GM19468 (cell line): ENCODE data around the gene AATF.
"Not testable (repeated sequence)": the region's sequence is repeated elsewhere in the genome, so short reads cannot be mapped to it uniquely, and the experiment has no call there.

ENCODE experiments used
- ATAC-seq: cut with Tn5 transposase; IDR thresholded peaks from one replicate; pipeline ENCODE4 v1.9.1; 2021; ENCODE audit warnings: mild to moderate bottlenecking, moderate library complexity, moderate number of reproducible peaks; ENCODE audit not compliant: unreplicated experiment; ENCODE audit errors: extremely low read depth

Gene AATF

DNA sequence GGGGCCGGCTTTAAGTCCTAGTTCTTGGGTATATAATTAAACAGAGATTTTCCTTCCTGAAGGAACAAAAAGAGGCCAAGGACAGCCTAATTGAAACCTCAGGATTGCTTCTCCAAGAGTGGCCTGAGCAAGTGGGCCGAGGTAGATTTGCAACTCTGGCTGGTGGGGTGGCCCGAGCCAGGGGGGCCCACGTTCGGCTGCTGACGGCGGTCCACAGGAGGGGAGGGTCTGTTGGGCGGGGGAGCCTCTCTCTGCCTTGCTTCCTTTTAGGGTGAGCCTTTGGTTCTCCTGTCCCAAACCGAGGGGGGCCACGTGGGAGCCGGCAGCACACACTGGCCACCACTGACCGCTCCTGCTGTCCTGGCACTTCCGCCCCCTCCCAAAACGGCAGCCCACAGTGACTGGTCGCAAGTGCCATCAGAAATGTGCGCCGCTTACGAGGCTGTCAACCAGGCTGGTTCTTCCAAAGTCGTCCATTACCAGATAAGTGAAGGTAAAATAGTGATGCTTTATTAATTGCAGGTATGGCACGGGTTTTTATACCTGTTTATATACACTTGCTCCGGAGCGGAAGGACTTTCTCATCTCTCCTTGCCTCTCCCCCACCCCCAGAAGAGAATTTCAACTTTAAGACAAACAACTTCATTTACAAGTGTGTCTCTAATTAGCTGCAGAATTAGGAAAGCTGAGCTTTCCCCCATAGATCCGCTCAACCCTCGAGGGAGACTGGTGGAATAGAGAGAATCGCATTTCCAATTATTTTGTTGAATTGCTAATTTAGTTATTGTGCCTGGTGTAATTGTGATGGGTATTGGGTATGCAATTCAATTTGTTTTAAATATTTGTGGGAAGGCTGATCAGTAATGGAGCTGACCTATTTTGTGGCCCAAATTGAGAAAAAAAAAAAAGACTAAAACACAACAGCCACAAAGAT lies 117.8 kb downstream of the AATF start:
- no peak for ATAC-seq

DNA sequence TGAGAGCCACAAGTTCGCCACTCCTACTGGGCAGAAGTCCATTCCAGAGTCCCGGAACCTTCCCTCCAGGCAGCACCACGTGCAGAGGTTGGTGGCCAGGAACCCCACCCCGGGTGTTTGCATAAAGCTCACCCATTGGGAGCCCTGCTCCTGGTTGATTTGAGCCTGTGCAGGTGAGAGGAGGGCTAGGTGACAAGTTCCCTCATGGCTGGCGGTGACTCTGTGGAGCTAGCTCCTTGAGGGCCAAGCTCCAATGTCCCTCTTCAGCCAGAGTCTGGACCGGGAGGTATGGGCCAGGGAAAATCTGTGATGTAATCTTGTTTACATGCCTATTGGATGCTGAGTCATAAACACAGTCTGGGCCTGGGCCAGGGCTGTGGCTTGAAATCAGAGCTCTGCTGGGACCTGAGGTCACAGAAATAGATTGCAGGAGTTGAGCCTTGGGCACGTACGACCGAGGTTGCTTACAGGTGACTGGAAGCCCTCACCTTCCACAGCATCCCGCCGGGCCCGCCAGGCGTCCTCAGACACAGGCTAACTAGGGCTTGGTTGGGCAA lies 118.9 kb downstream of the AATF start:
- no peak for ATAC-seq

DNA sequence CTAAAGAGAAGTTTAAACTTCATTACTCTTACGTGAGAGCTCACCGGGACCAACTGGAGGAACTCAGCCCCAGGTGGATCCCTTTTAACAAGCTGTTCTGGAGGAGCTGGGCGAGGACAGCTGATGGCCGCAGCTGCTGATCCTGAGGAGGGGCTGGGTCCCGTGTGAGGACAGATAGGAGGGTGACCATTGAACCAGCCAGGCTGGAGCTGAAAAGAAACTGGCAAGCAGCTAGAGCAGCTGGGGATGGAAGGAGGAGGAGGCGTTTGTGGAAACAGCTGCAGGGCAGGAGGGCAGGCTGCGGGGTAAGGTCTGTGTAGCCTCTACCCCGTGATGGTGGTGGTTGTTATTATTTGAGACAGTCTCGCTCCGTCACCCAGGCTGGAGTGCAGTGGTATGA lies 119.5 kb downstream of the AATF start:
- ATAC-seq: no peak

DNA sequence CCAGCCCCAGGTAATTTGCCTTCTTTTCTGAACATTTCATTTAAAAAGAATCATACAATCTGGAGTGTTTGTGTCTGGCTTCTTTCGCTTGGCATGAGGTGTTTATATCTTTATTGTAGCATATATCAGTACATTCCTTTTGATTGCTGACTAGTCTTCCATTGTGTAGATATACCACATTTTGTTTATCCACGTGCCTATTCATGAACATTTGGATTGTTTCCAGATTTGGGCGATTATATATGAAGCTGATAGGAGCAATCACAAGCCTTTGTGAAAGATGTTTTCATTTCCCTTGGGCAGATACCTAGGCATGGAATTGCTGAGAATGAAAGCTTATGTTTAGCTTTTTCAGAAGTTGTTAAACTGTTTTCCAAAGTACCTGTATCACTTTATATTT lies 120.3 kb downstream of the AATF start:
- no peak for ATAC-seq

DNA sequence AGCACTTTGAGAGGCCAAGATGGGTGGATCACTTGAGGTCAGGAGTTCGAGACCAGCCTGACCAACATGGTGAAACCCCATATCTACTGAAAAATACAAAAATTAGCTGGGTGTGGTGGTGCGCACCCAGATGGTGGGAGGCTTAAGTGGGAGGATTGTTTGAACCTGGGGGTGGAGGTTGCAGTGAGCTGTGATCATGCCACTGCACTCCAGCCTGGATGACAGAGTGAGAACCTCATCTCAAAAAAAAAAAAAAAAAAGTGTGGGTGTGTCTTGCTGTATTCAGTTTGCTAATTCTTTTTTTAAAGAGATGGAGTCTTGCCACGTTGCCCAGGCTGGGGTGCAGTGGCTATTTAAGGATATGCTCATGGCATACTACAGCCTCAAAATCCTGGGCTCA lies 124.7 kb downstream of the AATF start:
- ATAC-seq: not testable (repeated sequence)

DNA sequence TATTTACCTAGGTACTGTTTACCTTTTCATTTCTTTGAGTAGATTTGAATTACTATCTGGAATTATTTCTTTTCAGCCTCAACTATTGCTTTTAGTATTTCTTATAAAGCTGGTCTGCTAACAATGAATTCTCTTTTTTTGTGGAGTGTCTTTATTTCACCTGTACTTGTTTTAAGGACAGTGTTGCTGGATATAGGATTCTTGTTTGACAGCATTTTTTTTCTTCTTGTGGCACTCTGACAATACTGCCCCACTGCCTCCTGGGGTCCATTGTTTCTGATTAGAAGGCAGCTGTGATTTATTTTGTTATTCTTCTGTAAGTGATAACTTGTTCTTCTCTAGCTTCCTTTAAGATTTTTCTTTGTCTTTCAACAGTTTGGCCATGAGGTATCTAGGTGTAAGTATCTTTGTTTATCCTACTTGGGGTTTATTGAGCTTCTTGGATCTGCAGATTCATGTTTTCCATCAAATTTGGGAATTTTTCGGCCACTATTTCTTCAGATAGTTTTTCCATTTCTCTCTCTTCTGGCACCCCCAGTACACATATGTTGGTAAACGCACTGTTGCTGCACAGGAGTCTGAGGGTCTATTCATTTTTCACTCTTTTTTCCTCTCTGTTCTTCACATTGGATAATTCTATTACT lies 130.4 kb downstream of the AATF start:
- no peak for ATAC-seq

DNA sequence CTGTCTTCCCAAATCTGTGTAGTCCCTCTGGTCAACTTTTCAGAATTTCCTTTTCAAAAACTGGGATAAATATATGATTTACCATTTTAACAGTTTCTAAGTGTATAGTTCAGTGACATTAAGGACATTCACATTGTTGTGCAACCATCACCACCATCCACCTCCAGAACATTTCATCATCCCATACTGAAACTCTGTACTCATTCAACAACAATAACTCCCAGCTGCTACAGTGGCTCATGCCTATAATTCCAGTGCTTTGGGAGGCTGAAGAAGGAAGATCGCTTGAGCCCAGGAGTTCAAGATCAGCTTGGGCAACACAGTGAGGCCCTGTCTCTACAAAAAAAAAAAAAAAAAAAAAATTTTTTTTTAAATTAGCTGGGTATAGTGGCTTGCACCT lies 131.0 kb downstream of the AATF start:
- ATAC-seq: no peak

DNA sequence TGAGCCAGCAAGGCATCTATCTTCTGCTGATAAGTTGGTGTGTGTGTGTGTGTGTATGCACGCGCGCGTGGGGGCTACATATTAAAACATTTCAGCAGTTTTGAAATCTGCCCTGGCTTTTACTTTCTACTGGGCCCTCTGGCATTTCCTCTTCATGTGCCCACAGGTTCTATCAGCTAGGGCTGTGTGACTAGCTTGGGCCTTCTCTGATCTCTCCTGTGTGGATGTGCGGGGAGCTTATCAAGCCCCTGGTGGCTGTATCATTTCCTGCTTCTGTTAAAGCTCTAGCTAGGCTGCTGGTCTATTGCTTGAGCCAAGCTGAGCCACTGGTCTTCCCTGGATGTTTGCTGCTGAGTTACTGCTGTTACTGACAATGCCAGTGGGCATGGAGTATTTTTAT lies 132.5 kb downstream of the AATF start:
- ATAC-seq: no peak

DNA sequence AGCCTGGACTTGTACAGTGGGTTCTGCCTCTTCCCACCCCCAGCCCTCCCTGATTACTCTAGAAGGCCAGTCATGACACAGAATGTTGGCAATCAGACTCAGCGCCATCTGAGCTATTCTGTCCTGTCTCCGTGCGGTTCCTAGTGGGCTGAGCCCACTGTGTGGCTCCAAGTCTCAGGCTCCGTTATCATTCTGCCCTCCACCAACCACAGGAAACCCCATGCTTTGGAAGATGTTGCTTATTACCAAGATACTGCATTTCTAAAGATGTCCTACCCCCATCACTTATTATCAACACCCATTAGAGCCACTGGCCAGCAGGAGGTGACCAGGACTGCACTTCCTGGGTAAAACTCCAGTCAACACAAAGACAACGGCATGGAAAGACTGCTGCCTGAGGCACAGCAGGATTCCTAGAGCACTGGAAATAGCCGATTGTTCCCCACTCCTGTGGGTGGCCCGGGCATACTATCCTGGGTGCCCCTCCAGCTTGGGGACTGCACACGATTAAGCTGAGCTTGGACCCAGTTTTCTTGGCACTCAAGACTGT lies 133.6 kb downstream of the AATF start:
- no peak for ATAC-seq

DNA sequence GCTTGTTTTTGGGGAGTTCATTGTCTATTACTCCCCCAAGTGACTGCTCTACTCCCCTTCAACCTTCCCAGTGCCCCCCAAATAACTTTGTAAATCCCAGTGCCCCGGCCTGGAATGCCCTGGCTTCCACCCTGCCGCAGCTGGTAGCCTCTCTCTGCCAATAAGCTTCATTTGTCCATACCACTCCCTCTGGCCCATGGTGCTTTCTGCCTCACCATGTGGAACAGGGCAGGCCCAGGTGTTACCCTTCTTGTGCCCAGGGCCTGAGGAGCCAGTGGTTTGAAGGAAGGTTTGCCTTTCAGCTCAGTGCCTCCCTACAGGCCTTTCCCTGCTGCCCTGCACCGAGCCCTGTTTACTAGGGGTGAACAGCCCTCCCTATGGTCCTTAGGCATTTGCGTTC lies 134.2 kb downstream of the AATF start:
- no peak for ATAC-seq

DNA sequence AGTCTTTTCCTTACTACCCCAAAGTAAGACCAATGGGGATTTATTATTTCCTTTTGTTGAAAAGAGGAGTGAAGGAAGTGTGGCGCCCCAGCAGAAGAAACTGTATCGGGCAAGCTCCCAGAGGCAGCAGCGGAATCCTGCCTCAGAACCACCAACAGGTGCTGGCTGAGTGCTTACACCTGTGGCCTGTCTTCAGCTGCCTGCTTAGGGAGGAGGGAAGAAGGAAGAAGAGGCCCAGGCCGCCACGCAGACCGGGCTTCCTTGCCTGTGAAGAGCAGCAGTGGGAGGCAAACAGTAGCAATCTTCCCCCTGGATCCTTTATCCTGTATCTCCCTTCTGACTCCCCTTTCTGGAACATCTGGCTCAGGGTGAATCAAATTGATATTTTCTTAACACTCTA lies 134.7 kb downstream of the AATF start:
- ATAC-seq: no peak

DNA sequence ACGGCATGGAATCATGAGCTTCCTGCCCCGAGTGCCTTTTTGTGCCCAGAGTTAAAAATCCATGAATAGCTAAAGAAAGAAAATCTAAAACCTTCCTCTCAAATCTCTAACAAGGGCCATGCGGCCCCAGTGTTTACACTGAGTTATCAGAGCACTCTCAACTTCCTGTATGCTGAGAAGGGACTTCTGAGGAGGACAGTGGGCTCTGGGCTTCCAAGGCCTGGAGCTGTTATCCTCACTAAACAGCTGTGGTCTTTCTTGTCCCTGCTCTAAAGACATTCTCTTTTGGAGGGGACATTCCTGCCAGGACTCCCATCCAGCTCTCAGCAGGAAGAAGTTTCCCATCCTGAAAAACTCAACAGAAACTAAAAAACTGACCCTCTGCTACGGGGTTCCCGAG lies 135.6 kb downstream of the AATF start:
- no peak for ATAC-seq

DNA sequence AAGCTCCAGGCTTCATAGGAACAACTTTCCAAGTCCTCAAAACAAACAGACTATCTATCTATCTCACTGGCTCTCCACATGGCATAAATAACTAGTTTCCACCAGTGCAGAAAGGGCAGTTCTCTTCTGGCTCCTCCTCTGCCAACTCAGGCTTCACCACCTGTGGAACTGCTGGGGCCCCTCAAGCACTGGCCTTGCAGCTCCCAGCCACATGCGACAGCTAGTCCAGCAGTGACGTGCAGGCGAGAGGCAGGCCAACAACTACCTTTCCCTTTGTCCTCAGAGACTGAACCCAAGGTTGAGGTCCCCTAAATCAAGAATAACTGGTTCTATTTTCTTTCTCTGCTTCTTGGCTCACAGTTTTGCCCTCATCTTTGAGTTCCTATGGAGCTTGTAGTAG lies 137.6 kb downstream of the AATF start:
- no peak for ATAC-seq

DNA sequence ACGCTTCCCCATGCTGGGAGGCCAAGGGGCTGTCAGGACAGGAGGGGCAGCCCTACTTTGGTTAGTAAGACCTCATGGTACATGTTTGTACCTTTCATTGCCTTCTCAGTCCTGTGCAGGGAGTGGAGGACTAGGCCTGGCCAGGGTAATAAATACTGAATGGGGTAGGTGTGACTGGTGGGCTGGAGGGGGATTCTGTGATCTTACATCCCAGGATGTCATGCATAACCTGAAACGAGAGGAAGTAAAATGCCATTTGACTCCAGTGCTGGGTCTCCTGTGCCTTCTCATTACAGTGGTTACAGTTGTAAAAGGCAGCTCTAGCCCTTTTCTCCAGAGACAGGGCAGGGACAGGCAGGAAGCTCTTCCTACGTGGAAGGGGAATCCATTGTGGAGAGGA lies 138.2 kb downstream of the AATF start:
- ATAC-seq: no peak

DNA sequence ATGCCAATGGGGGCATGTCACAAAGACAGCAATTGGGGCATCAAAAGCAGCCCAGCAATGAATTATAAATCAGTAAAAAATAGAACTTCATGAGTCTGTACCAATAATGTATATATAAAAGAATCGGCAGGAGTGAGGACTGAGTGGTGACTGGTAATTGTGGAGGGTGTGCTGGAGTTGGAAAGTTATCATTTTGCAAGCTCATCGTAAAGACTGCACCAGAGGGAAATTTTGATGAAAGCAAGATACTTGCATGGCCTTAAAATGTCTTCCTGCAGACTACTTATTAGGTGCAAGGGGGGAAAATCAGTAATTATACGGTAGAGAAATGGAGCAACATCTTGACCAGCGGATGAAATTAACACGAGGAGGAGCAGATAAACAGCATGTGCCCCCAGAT lies 138.9 kb downstream of the AATF start:
- ATAC-seq: no peak

DNA sequence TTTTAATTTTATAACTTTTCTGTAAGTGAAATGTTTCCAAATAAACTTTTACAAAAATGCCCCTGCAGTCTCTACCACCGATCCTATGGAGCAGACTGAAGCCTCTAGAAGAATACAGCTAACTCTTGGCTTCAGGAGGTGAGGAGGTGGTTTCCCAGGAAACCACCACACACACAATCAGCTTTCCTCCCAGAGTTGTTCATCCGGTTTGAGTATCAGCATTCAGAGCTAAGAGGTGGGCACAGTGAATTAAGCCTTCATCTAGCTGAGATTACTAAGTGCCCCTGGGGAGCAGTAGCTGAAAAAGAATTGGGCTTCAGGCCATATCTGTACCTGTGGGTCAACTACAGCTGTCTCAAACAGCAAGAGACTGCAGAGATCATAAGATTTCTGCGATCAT lies 139.7 kb downstream of the AATF start:
- no peak for ATAC-seq

DNA sequence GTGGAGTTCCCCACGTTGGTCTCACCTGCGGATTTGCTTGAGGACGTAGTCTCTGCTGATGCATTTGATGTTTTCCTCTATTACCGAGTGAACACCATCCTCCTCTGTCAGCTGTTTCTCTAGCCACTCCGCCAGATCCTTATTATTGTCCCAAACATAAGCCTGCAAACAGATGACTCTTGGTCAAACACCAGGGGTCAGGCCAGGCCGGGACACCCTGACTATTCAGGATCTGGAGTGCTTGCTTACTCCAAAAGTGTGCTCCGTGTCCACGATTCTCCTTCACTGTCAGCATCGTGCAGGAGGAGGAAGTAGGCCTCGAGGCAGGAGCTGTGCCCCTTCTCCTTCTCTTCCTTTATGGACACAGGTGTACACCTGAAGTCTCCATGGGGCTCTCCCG lies 140.2 kb downstream of the AATF start:
- no peak for ATAC-seq

DNA sequence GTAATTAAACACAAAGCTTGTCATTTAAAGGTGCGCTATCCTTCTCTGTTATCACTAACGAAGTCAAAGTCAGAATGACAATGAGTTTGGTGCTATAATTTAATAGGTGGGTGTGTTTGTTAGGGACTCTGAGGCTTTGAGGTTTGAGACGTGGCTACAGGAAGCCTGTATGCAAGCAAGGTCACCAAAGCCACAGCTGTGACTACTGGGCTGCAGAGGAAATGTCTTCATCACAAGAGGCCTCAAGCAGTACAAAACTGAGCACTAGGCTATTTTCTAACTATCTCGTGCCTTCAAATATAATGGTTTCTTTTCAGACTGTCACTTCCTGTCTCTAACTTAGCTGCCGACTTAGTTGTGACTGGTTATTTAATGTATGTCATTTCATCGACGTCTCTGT lies 141.2 kb downstream of the AATF start:
- ATAC-seq: no peak

DNA sequence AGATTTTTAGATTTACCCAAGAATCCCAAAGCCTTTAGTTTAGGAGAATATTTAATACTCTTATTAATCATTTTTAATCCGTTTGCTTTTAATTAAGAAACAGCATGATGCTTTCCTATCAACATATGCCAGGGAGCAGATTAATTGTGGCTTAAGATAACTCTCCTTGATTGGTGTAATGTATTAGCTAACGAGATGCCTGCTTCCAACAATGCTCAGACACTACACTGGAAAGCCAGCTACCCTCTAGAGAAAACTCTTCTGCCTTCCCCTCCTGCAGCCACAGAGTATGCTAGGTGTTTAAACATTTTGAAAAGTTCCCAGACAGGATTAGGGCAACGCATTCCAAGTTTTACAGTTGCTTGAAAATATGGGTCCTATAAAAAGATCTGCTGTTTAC lies 142.2 kb downstream of the AATF start:
- ATAC-seq: no peak

DNA sequence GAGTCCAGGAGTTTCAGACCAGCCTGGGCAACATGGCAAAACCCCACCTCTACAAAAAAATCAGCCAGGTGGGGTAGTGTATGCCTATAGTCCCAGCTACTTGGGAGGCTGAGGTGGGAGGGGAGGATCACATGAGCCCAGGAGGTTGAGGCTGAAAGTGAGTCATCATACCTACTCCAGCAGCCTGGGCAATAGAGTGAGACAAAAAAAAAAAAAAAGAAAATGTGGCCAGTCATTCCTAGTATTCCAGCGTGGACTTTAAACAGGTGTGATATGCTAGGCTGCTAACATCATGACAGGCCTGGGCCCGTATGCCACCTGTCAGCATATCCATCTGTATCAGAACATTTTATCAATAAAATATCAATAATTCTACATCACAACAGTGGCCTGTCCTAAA lies 143.3 kb downstream of the AATF start:
- no peak for ATAC-seq

DNA sequence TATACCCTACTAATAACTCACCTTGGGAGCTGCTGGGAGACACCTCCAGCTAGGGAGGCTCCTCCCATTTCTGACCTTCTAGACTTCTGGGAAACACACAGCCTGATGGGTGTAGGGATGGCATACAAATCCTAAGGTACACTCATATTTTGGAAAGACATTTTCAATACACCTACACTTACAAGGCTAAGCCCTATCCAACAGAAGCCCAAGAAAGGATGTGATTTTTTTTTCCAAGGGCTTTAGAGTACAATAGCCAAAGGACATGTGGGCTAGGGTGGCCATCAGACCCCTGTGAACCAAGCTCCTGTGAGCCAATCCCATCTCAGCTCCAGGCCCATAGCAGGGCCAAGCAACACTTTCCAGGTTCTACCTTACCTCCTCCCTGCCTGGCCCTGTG lies 143.9 kb downstream of the AATF start:
- ATAC-seq: no peak
